ENCODE data around the gene FOCAD. TPM values are rescaled to one million over a fixed set of nuclear protein-coding genes. Genes with fewer than 3 reads are reported as not detected.
A peak's percentile ranks its signal among the peaks of the same experiment; 100 is the strongest.

The FOCAD gene
- total and polyA plus RNA-seq, 2 donors (not counting 1 experiment from before 2014, with no cell fraction given): 4.0 to 10.1 TPM

DNA sequence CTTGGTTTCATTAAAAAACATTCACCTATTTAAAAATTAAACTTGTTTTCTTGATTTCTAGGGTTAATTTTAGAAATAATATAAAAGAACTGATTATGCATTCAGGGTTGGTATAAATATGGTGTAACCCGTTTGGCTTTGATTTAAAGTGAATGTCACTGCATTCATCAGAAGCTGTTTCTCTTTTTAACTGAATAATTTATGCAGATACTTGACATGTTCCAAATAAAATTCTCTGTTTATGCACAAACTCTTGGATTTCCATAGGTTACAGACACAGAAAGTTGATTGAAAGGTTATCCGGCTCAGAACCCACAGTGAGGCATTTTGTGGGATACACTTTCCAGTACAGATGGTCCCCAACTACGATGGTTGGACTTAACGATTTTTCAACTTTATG, 186.1 kb downstream of the FOCAD start:
- Histone ChIP-seq H3K36me3 (replicated peaks in 1 of 2; ENCODE audit: control extremely low read depth in 1 of 2, control insufficient read depth in 1 of 2, extremely low read depth in 1 of 2, insufficient read depth in 2 of 2, low read length in 1 of 2) (no peaks in the 10 kb centered on the region), H2AFZ (ENCODE audit: insufficient read depth, low read depth, low read length, poor library complexity, severe bottlenecking) (no peak overlapping the region), H3K27ac (ENCODE audit: low read length in 2 of 2) (no peak overlapping the region), H3K9ac (ENCODE audit: low read length) (no peak overlapping the region), H3K4me3 (ENCODE audit: control extremely low read depth in 1 of 5, extremely low read depth in 1 of 5, insufficient read depth in 1 of 5, low read depth in 2 of 5, low read length in 4 of 5) (no peak overlapping the region), H4K20me1 (ENCODE audit: control insufficient read depth, insufficient read depth, low read length, poor library complexity, severe bottlenecking) (no peaks in the 10 kb centered on the region), H3K27me3 (replicated peaks in 1 of 4; ENCODE audit: control extremely low read depth in 1 of 4, control insufficient read depth in 3 of 4, insufficient read depth in 4 of 4, low read length in 3 of 4) (no peaks in the 10 kb centered on the region), H3K79me2 (ENCODE audit: control insufficient read depth, insufficient read depth, low read length) (no peaks in the 10 kb centered on the region), H3K9me3 (ENCODE audit: control extremely low read depth in 1 of 3, control insufficient read depth in 2 of 3, insufficient read depth in 1 of 3, low read length in 2 of 3) (no peaks in the 10 kb centered on the region), H3K4me1 (ENCODE audit: control insufficient read depth in 2 of 2, insufficient read depth in 2 of 2, low read length in 2 of 2) (peaks cover 7 to 16% of the 10 kb centered on the region in 2 donors), H3K4me2 (replicated peaks; ENCODE audit: low read depth, low read length, poor library complexity, severe bottlenecking) (no peak overlapping the region)
- H3K4me1 Mint-ChIP-seq: peaks cover 14% of the 10 kb centered on the region
- no peak overlapping the region for H3K27ac Mint-ChIP-seq
- DNase-seq (no peak), ATAC-seq (ENCODE audit: low read depth) (no peak)
- ChIA-PET CTCF (interaction anchor here (1.1 to 1.4 kb wide), 2 partner anchors 8 to 16 kb away, joined by 3 to 4 read pairs; no protein-coding TSS in a partner anchor), POLR2A (no interaction called here)
- TF ChIP-seq EZH2 (IDR thresholded peaks at IDR 0.05; ENCODE audit: borderline replicate concordance, insufficient read depth, low read depth, low read length, poor library complexity, severe bottlenecking): no peak
- TF ChIP-seq, protein P1, sequence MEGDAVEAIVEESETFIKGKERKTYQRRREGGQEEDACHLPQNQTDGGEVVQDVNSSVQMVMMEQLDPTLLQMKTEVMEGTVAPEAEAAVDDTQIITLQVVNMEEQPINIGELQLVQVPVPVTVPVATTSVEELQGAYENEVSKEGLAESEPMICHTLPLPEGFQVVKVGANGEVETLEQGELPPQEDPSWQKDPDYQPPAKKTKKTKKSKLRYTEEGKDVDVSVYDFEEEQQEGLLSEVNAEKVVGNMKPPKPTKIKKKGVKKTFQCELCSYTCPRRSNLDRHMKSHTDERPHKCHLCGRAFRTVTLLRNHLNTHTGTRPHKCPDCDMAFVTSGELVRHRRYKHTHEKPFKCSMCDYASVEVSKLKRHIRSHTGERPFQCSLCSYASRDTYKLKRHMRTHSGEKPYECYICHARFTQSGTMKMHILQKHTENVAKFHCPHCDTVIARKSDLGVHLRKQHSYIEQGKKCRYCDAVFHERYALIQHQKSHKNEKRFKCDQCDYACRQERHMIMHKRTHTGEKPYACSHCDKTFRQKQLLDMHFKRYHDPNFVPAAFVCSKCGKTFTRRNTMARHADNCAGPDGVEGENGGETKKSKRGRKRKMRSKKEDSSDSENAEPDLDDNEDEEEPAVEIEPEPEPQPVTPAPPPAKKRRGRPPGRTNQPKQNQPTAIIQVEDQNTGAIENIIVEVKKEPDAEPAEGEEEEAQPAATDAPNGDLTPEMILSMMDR (IDR thresholded peaks at IDR 0.05): no peak
- intact Hi-C loops (cut with micrococcal nuclease): no loop called here
- H3K9me3 Mint-ChIP-seq (ENCODE audit: insufficient read depth): no peaks in the 10 kb centered on the region
- WGBS (ENCODE audit: insufficient coverage): no CpG with 5 or more reads among the region's 4 CpGs
- no peaks in the 10 kb centered on the region for H3K27me3 Mint-ChIP-seq
- no peak overlapping the region for H3K4me3 Mint-ChIP-seq

DNA sequence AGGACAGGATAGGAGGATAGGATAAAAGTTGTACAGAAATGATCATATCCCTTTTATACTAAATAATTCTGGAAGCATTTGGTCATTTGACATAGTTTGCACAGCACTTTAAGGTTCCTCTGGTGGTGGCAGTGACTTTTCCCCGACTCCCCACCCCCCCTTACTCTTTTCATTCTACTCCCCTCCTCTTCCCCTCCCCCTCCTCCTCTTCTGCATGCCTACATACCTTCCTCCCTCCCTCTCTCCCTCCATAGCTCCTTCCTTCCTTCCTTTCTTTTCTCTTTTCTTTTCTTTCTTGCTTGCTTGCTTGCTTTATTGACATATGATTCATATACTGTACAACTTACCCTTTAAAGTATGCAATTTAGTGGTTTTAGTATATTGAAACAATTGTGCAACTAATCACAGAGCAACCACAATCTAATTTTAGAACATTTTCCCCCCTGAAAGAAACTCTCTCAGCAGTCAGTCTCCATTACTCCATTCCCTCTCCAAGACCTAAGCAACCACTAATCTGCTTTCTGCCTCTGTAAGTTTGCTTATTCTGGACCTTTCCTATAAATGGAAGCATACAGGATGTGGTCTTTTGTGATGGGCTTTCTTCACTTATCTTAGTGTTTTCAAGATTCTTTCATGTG, 188.4 kb downstream of the FOCAD start:
- H3K4me3 Mint-ChIP-seq: no peak overlapping the region
- no peaks in the 10 kb centered on the region for H3K36me3 ChIP-seq (replicated peaks in 1 of 2; ENCODE audit: control extremely low read depth in 1 of 2, control insufficient read depth in 1 of 2, extremely low read depth in 1 of 2, insufficient read depth in 2 of 2, low read length in 1 of 2)
- peaks cover 7 to 16% of the 10 kb centered on the region in 2 donors for H3K4me1 ChIP-seq (ENCODE audit: control insufficient read depth in 2 of 2, insufficient read depth in 2 of 2, low read length in 2 of 2)
- H3K9me3 Mint-ChIP-seq (ENCODE audit: insufficient read depth): no peaks in the 10 kb centered on the region
- H3K9ac ChIP-seq (ENCODE audit: low read length): no peak overlapping the region
- DNase-seq (no peak), ATAC-seq (ENCODE audit: low read depth) (no peak)
- WGBS (ENCODE audit: insufficient coverage): 83% methylated on average over 1 of the region's 1 CpG
- H2AFZ ChIP-seq (ENCODE audit: insufficient read depth, low read depth, low read length, poor library complexity, severe bottlenecking): no peak overlapping the region
- no peak overlapping the region for H3K27ac ChIP-seq (ENCODE audit: low read length in 2 of 2)
- intact Hi-C loops (cut with micrococcal nuclease): no loop called here
- H4K20me1 ChIP-seq (ENCODE audit: control insufficient read depth, insufficient read depth, low read length, poor library complexity, severe bottlenecking): no peaks in the 10 kb centered on the region
- peak overlapping the region; percentile 11 for H3K4me2 ChIP-seq (replicated peaks; ENCODE audit: low read depth, low read length, poor library complexity, severe bottlenecking)
- no peak overlapping the region for H3K4me3 ChIP-seq (ENCODE audit: control extremely low read depth in 1 of 5, extremely low read depth in 1 of 5, insufficient read depth in 1 of 5, low read depth in 2 of 5, low read length in 4 of 5)
- no peaks in the 10 kb centered on the region for H3K27me3 ChIP-seq (replicated peaks in 1 of 4; ENCODE audit: control extremely low read depth in 1 of 4, control insufficient read depth in 3 of 4, insufficient read depth in 4 of 4, low read length in 3 of 4)
- ChIA-PET POLR2A (no interaction called here), CTCF (no interaction called here)
- no peaks in the 10 kb centered on the region for H3K27me3 Mint-ChIP-seq
- H3K9me3 ChIP-seq (ENCODE audit: control extremely low read depth in 1 of 3, control insufficient read depth in 2 of 3, insufficient read depth in 1 of 3, low read length in 2 of 3): no peaks in the 10 kb centered on the region
- TF ChIP-seq, protein P1 (IDR thresholded peaks at IDR 0.05): no peak
- TF ChIP-seq EZH2 (IDR thresholded peaks at IDR 0.05; ENCODE audit: borderline replicate concordance, insufficient read depth, low read depth, low read length, poor library complexity, severe bottlenecking): no peak
- no peak overlapping the region for H3K27ac Mint-ChIP-seq
- H3K79me2 ChIP-seq (ENCODE audit: control insufficient read depth, insufficient read depth, low read length): no peaks in the 10 kb centered on the region
- peaks cover 14% of the 10 kb centered on the region for H3K4me1 Mint-ChIP-seq
